Measurements from ENCODE around the gene IQGAP2.
"Not testable (repeated sequence)": the region's sequence is repeated elsewhere in the genome, so short reads cannot be mapped to it uniquely, and the experiment has no call there.

Gene IQGAP2

DNA sequence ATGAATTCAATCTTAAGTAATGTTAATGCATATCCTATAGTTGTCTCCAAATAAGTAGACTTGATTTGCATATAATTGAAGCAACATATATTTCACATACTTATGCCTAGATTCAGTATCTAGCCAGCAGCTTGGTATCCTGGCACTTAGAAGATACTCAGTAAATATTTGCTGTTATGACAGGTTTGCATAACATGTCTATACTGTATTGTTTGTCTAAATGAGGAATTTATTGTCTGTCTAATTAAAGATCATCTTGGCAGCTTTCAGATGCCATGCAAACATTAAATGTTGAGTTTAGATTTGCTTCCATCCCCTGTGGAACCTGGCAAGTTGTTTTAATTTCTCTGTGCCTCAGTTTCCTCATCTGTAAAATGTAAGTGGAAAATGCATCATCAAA lies 9.4 kb downstream of the IQGAP2 start:
- no peak for DNase-seq (ENCODE audit: low read depth in 3 of 3)

GRCh38 chr5:76413746-76414145 lies 10.7 kb downstream of the IQGAP2 start:
- no peak for DNase-seq (ENCODE audit: low read depth in 3 of 3)

DNA sequence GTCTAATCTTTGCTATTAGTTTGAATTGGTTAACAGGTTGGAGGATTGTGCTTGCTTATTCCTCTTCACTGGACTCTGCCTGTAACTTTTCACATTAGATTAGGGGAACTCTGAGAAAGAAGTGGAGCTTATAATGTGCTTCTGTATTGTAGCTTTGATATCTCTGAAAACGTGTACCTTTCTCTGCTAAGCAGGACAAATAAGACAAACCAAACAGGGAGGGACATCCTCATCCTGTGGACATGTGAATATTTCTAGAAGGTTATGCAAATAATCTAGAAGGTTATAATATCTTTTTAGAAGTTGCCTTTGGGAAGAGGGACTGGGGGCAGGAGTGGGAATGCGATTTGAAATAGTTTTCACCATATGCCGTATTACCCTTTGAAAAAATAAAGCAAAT lies 11.7 kb downstream of the IQGAP2 start:
- no peak for DNase-seq (ENCODE audit: low read depth in 3 of 3)

- no peak for DNase-seq (ENCODE audit: low read depth in 3 of 3)
These were observed 12.8 kb downstream of the IQGAP2 start for GRCh38 chr5:76415855-76416254.

- DNase-seq (ENCODE audit: low read depth in 3 of 3), result no peak
These were observed 16.7 kb downstream of the IQGAP2 start for GRCh38 chr5:76419597-76420298.

DNA sequence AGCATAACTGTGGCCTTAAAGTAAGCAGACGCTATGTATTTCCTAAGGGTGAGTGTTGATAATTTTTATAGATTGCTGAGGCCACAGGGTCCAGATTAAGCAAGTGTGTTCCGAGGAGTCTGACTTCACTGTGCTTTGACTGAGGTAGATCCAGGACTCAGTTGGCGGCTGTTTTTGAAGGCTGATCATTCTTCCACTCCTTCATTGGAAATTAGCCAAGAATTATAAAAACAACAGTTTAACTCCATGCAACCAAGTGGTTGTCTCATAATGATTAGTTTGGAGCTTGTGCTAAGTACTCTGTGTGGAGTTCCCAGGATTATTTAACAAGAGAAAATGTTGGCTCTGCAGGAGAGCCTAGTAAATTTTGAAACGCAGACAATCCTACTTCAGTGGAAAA lies 19.1 kb downstream of the IQGAP2 start:
- DNase-seq (ENCODE audit: low read depth in 3 of 3), result no peak

DNA sequence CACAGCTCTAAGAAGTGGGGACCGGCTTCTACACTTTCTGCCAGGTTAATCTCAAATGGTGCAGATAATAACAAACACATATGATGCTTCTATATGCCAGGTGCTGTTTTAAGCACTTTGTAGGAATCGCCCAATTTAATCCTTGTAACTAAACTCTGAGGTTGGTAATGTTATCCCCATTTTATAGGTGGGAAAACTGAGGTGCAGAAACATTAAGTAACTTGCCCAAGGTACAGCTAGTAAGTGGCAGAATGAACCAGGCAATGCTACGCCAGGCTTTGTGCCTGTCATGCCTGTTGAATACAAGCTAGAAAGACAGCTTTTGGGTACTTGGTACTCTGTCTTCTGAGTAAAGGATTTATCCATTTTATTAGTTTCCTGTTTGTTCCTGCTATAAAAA lies 19.7 kb downstream of the IQGAP2 start:
- DNase-seq (ENCODE audit: low read depth in 3 of 3), result no peak

DNA sequence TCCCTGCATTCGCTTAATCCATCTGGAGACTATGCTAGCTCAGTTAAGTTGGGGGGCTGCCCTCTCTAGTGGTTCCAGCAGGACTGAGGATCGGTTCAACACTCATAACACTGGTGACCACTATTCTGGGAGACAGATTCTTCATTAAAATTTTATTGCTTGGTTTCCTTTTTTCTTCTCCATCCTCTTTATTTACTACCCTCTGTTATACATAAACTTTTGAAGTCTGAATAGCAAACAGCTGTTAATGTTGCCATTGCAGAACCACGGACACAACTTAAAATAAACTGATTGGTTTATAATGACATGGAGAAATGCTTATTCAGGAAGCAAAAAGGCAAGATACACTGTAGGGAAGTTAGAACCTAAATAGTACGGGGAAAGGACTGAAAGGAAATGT lies 22.1 kb downstream of the IQGAP2 start:
- no peak for DNase-seq (ENCODE audit: low read depth in 3 of 3)

GRCh38 chr5:76425928-76426804 lies 23.1 kb downstream of the IQGAP2 start:
- no peak for DNase-seq (ENCODE audit: low read depth in 3 of 3)

DNA sequence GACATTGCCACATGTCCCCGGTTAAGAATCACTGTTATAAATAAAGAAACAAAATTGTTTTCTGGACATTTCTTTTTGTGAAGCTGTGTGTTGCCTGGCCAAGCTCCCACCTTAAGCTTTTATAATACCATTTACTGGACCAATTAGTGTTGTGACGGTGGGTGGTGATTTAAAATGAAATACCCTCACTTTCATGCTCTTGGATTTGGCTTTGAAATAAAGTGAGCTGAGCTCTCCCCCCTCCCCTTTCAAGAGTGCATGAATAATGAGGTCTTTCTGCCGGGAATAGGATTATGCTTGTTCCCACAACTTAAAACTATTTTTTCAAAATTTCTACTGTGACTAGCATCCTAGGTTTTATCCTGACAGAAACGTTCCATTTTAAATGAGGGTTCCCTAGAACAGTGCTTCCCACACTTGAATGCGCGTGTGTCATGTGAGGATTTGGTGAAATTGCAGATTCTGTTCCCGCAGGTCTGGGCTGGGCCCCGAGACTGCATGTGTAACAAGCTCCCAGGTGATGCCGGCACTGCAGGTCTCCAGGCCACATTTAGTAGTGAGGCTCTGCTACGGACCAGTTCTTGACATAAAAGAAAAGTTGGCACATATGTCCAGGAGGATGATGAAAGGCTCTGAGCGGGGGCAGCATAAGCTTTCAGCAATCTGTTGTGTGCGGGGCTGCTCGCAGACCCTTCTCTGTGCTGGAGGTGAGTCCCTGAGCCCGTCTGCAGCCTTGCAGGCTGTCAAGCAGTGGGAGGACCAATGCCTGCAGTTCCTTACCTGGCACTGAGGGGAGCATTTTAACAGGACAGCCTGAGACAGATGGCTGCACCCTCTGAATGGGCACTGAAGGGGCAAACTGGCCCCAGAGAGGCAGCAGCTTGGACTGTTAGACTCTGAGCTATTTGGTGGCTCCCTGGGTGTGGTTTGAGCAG lies 24.4 kb downstream of the IQGAP2 start:
- no peak for DNase-seq (ENCODE audit: low read depth in 3 of 3)

- not testable (repeated sequence) for DNase-seq (ENCODE audit: low read depth in 3 of 3)
These were observed 25.5 kb downstream of the IQGAP2 start for GRCh38 chr5:76428550-76428949.

GRCh38 chr5:76433261-76433660 lies 30.2 kb downstream of the IQGAP2 start:
- DNase-seq (ENCODE audit: low read depth in 3 of 3), result no peak

GRCh38 chr5:76437507-76437906 lies 34.4 kb downstream of the IQGAP2 start:
- not testable (repeated sequence) for DNase-seq (ENCODE audit: low read depth in 3 of 3)

- no peak for DNase-seq (ENCODE audit: low read depth in 3 of 3)
These were observed 34.9 kb downstream of the IQGAP2 start for GRCh38 chr5:76438025-76438424.

DNA sequence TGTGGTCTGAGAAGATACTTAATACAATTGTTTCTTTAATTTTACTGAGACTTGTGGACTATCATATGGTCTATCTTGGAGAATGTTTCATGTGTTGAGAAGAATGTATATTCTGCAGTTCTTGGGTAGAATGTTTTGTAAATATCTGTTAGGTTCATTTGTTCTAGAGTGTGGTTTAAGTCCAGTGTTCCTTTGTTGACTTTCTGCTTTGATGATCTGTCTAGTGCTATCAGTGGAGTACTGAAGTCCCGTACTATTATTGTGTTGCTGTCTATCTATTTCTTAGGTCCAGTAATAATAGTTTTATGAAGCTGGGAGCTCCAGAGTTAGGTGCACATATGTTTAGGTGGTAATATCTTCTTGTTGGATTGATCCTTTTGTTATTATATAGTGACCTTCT lies 36.1 kb downstream of the IQGAP2 start:
- DNase-seq (ENCODE audit: low read depth in 3 of 3), result no peak

GRCh38 chr5:76439929-76440328 lies 36.8 kb downstream of the IQGAP2 start:
- no peak for DNase-seq (ENCODE audit: low read depth in 3 of 3)

- no peak for DNase-seq (ENCODE audit: low read depth in 3 of 3)
These were observed 38.0 kb downstream of the IQGAP2 start for GRCh38 chr5:76441101-76441500.

DNA sequence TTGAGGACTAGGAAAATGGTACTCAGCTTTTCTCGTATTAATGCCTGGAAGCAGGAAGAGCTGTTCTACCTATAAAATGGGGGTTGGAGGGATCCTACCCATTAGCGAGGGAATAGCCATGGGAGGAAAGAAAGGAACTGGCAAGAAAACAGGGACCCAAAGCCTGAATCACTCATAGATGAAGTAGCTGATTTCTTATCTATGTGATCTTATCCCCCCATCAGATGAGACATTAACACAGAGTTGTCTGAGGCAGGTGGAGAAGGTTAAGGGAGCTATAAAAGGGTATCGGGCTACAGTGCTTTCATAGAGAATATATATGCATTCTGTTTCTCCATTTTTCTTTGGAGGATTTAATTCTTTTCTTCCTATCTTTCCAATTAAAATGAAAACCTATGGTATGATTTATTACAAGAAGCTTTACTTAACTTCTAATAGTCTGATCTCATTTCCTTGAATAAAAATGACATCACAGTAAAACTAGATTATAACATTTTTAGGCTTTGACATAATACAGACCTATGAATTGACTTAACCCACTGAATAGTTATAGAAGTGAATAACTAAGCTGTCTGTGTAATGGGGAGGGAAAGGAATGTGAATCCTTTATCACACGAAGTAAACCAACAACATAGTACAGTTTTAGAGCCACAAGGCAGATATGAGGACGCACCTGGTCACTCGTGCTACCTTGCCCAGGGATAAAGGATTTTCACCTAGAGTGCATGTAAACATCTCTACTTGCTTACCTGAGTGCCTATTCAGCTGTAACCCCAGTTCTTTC lies 39.0 kb downstream of the IQGAP2 start:
- no peak for DNase-seq (ENCODE audit: low read depth in 3 of 3)

DNA sequence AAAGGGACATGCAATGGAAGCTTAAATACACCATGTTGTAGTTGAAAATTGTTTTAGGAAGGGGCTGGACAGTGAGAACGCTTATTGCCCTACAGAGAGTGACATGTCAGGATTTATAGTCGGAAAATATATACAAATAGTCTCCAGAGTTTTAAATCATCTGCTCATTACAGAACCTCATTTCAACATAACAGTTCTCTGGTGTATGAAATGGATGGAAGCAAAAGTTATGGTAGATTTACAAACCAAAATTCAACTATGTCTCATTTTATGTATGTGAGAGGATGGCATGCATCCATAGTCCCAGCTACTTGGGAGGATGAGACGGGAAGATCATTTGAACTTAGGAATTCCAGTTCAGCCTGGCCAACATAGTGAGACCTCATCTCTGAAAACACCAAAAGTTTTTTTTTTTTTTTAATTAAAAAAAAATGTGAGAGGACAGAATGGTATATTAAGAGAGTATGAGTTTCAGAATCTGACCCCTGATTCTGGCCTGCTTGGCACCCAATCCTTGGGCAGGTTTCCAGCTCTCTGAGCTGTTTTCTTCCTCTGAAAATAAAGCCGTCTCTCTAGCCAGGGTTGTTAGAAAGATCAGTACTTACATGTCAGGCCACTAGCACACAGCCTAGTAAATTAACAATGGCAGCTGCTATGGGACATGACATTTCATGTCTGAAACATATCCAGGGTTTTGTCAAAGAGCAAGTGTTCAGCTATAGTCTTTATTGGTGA lies 40.1 kb downstream of the IQGAP2 start:
- no peak for DNase-seq (ENCODE audit: low read depth in 3 of 3)

DNA sequence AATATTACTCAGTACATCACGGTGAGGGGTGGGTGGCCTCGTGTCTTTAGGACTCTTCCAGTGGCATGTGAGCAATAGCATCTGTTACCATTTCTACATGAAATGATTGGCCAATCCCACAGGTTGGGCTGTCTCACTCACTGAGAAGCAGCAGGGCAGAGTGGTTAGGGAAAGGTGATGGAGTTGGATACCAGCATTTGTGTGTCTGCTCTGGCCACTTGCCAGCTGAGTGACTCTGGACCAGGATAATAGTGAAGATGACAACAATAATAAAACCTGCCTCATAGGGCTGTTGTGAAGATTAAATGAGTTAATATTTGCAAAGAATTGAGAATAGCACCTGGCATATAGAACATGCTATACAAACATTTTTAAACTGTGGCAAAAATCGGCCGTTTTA lies 42.0 kb downstream of the IQGAP2 start:
- no peak for DNase-seq (ENCODE audit: low read depth in 3 of 3)

DNA sequence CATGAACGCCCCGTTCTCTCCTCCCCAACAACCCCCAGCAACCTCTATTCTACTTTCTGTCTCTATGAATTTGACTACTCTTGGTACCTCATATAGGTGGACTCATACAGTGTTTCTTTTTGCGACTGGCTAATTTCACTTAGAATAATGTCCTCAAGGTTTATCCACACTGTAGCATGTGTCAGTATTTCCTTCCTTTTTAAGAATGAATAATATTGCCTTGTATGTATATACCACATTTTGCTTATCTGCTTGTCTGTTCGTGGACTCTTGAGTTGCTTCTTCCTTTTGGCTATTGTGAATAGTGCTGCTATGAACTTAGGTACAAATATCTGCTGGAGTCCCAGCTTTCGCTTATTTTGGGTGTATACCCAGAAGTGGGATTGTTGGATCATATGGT lies 42.7 kb downstream of the IQGAP2 start:
- no peak for DNase-seq (ENCODE audit: low read depth in 3 of 3)

All from stimulated activated CD4-positive, alpha-beta T cell treated with anti-CD3 and anti-CD28 coated beads, TNF-alpha, amount 100 ng/mL, for 24 hours (primary cell).